Measurements from ENCODE around the gene TGM3.
A peak's percentile ranks its signal among the peaks of the same experiment; 100 is the strongest.

Gene TGM3

GRCh38 chr20:2314759-2315439 is 19.1 kb downstream of the TGM3 start:
- WGBS, 2 donors (ENCODE audit: extremely low coverage in 2 of 2, insufficient read length in 2 of 2, insufficient replicate concordance in 1 of 2): no CpG with 5 or more reads among the region's 8 CpGs
- Histone ChIP-seq H3K27ac (replicated peaks; ENCODE audit: low read length) (no peak overlapping the region), H3K36me3 (replicated peaks in 1 of 2; ENCODE audit: control insufficient read depth in 2 of 2, insufficient read depth in 2 of 2, low read length in 2 of 2) (no peaks in the 10 kb centered on the region), H3K4me3 (ENCODE audit: low read length in 2 of 2) (no peak overlapping the region), H3K79me1 (ENCODE audit: low read depth, low read length) (no peaks in the 10 kb centered on the region), H3K9ac (ENCODE audit: low read depth, low read length, poor library complexity) (no peak overlapping the region), H4K8ac (ENCODE audit: low read depth, low read length) (no peak overlapping the region), H3K18ac (ENCODE audit: low read length) (peak overlapping the region; percentile 44), H2BK12ac (ENCODE audit: low read length) (no peak overlapping the region), H4K91ac (ENCODE audit: low read depth, low read length, poor library complexity) (no peak overlapping the region), H3K4ac (ENCODE audit: low read length) (no peak overlapping the region), H3K4me2 (ENCODE audit: insufficient read depth, low read length, poor library complexity, severe bottlenecking) (no peak overlapping the region), H3K27me3 (ENCODE audit: control insufficient read depth in 3 of 3, insufficient read depth in 3 of 3, low read depth in 1 of 3, low read length in 3 of 3) (no peaks in the 10 kb centered on the region), H3K9me3 (replicated peaks in 1 of 2; ENCODE audit: control insufficient read depth in 2 of 2, insufficient read depth in 1 of 2, low read depth in 1 of 2, low read length in 2 of 2) (no peaks in the 10 kb centered on the region), H2BK120ac (ENCODE audit: low read depth, low read length) (no peak overlapping the region), H2AK5ac (ENCODE audit: low read depth, low read length) (no peak overlapping the region), H3K23ac (ENCODE audit: low read depth, low read length, poor library complexity) (no peak overlapping the region), H3K14ac (ENCODE audit: low read length) (no peak overlapping the region), H2AFZ (ENCODE audit: low read length) (no peak overlapping the region), H2BK5ac (ENCODE audit: low read length) (no peak overlapping the region), H3K4me1 (ENCODE audit: control insufficient read depth in 2 of 2, insufficient read depth in 1 of 2, low read depth in 1 of 2, low read length in 2 of 2) (peaks cover 0 to 12% of the 10 kb centered on the region in 2 donors), H2BK15ac (ENCODE audit: low read length) (no peak overlapping the region)
- no peak for DNase-seq (ENCODE audit: low spot score)

DNA sequence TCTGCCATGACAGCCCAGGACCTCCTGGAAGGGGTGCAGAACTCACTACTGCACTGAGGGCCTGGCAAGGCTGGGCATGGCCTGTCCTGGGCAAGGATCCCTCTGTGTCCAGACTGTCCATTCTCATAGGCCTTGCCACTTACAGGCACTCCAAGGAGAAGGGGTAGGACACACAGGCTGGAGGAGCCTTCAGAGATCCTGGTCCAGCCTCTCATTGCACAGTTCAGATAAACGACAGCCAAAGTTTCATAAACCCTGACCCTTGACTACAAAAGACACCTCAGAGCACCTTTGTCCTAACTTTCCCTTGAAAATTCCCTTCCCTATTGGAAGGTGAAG is 19.6 kb downstream of the TGM3 start:
- peak overlapping the region; percentile 44 for H3K18ac ChIP-seq (ENCODE audit: low read length)
- DNase-seq (ENCODE audit: low spot score): no peak

DNA sequence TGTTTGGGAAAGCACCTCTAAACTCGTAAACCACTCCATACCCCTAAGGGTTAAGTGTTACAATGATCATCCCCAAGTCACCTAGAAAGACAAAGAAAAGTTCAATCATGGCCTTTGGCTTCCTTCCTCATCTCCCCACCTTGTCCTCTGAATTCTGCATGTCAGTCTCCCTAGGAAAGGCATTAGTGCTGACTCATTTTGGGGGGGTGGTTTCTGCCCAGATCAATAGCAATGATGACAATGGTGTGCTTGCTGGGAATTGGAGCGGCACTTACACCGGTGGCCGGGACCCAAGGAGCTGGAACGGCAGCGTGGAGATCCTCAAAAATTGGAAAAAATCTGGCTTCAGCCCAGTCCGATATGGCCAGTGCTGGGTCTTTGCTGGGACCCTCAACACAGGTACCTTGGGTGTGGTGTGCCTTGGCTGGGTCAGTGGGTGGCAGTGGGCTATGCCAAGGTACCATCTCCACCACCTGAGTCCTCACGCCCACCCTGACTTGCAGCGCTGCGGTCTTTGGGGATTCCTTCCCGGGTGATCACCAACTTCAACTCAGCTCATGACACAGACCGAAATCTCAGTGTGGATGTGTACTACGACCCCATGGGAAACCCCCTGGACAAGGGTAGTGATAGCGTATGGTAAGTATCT is 21.2 kb downstream of the TGM3 start:
- H2AFZ ChIP-seq (ENCODE audit: low read length): no peak overlapping the region
- no peak overlapping the region for H2BK120ac ChIP-seq (ENCODE audit: low read depth, low read length)
- H2BK5ac ChIP-seq (ENCODE audit: low read length): no peak overlapping the region
- no peak overlapping the region for H4K8ac ChIP-seq (ENCODE audit: low read depth, low read length)
- H3K4me3 ChIP-seq (ENCODE audit: low read length in 2 of 2): no peak overlapping the region
- no peak overlapping the region for H3K27ac ChIP-seq (replicated peaks; ENCODE audit: low read length)
- no peak overlapping the region for H4K91ac ChIP-seq (ENCODE audit: low read depth, low read length, poor library complexity)
- H3K14ac ChIP-seq (ENCODE audit: low read length): no peak overlapping the region
- H3K27me3 ChIP-seq (ENCODE audit: control insufficient read depth in 3 of 3, insufficient read depth in 3 of 3, low read depth in 1 of 3, low read length in 3 of 3): peaks cover 0 to 8% (median 0%) of the 10 kb centered on the region in 3 experiments
- no peak overlapping the region for H2BK12ac ChIP-seq (ENCODE audit: low read length)
- no peaks in the 10 kb centered on the region for H3K79me1 ChIP-seq (ENCODE audit: low read depth, low read length)
- no peak for DNase-seq (ENCODE audit: low spot score)
- H3K36me3 ChIP-seq (replicated peaks in 1 of 2; ENCODE audit: control insufficient read depth in 2 of 2, insufficient read depth in 2 of 2, low read length in 2 of 2): no peaks in the 10 kb centered on the region
- no peak overlapping the region for H3K4me2 ChIP-seq (ENCODE audit: insufficient read depth, low read length, poor library complexity, severe bottlenecking)
- H2BK15ac ChIP-seq (ENCODE audit: low read length): no peak overlapping the region
- peaks cover 0 to 12% of the 10 kb centered on the region in 2 donors for H3K4me1 ChIP-seq (ENCODE audit: control insufficient read depth in 2 of 2, insufficient read depth in 1 of 2, low read depth in 1 of 2, low read length in 2 of 2)
- no CpG with 5 or more reads among the region's 14 CpGs for WGBS, 2 donors (ENCODE audit: extremely low coverage in 2 of 2, insufficient read length in 2 of 2, insufficient replicate concordance in 1 of 2)
- H3K18ac ChIP-seq (ENCODE audit: low read length): no peak overlapping the region
- H3K9me3 ChIP-seq (replicated peaks in 1 of 2; ENCODE audit: control insufficient read depth in 2 of 2, insufficient read depth in 1 of 2, low read depth in 1 of 2, low read length in 2 of 2): no peaks in the 10 kb centered on the region
- H3K9ac ChIP-seq (ENCODE audit: low read depth, low read length, poor library complexity): no peak overlapping the region
- no peak overlapping the region for H2AK5ac ChIP-seq (ENCODE audit: low read depth, low read length)
- H3K23ac ChIP-seq (ENCODE audit: low read depth, low read length, poor library complexity): no peak overlapping the region
- no peak overlapping the region for H3K4ac ChIP-seq (ENCODE audit: low read length)

More for the DNA sequence above, 19.6 kb downstream of the TGM3 start:
- no peak overlapping the region for H4K8ac ChIP-seq (ENCODE audit: low read depth, low read length)
- H3K9me3 ChIP-seq (replicated peaks in 1 of 2; ENCODE audit: control insufficient read depth in 2 of 2, insufficient read depth in 1 of 2, low read depth in 1 of 2, low read length in 2 of 2): no peaks in the 10 kb centered on the region
- H2AK5ac ChIP-seq (ENCODE audit: low read depth, low read length): no peak overlapping the region
- no peak overlapping the region for H2BK120ac ChIP-seq (ENCODE audit: low read depth, low read length)
- no peak overlapping the region for H3K14ac ChIP-seq (ENCODE audit: low read length)
- no peaks in the 10 kb centered on the region for H3K79me1 ChIP-seq (ENCODE audit: low read depth, low read length)
- H3K4me3 ChIP-seq (ENCODE audit: low read length in 2 of 2): no peak overlapping the region
- WGBS, 2 donors (ENCODE audit: extremely low coverage in 2 of 2, insufficient read length in 2 of 2, insufficient replicate concordance in 1 of 2): no CpG with 5 or more reads among the region's 1 CpG
- H3K23ac ChIP-seq (ENCODE audit: low read depth, low read length, poor library complexity): no peak overlapping the region
- H3K9ac ChIP-seq (ENCODE audit: low read depth, low read length, poor library complexity): no peak overlapping the region
- H3K4me1 ChIP-seq (ENCODE audit: control insufficient read depth in 2 of 2, insufficient read depth in 1 of 2, low read depth in 1 of 2, low read length in 2 of 2): peaks cover 0 to 12% of the 10 kb centered on the region in 2 donors
- H2BK15ac ChIP-seq (ENCODE audit: low read length): no peak overlapping the region
- no peak overlapping the region for H3K4ac ChIP-seq (ENCODE audit: low read length)
- H3K36me3 ChIP-seq (replicated peaks in 1 of 2; ENCODE audit: control insufficient read depth in 2 of 2, insufficient read depth in 2 of 2, low read length in 2 of 2): no peaks in the 10 kb centered on the region
- H3K27me3 ChIP-seq (ENCODE audit: control insufficient read depth in 3 of 3, insufficient read depth in 3 of 3, low read depth in 1 of 3, low read length in 3 of 3): no peaks in the 10 kb centered on the region
- no peak overlapping the region for H2BK5ac ChIP-seq (ENCODE audit: low read length)
- no peak overlapping the region for H4K91ac ChIP-seq (ENCODE audit: low read depth, low read length, poor library complexity)
- H3K27ac ChIP-seq (replicated peaks; ENCODE audit: low read length): no peak overlapping the region
- H2AFZ ChIP-seq (ENCODE audit: low read length): no peak overlapping the region
- no peak overlapping the region for H2BK12ac ChIP-seq (ENCODE audit: low read length)
- H3K4me2 ChIP-seq (ENCODE audit: insufficient read depth, low read length, poor library complexity, severe bottlenecking): no peak overlapping the region

DNA sequence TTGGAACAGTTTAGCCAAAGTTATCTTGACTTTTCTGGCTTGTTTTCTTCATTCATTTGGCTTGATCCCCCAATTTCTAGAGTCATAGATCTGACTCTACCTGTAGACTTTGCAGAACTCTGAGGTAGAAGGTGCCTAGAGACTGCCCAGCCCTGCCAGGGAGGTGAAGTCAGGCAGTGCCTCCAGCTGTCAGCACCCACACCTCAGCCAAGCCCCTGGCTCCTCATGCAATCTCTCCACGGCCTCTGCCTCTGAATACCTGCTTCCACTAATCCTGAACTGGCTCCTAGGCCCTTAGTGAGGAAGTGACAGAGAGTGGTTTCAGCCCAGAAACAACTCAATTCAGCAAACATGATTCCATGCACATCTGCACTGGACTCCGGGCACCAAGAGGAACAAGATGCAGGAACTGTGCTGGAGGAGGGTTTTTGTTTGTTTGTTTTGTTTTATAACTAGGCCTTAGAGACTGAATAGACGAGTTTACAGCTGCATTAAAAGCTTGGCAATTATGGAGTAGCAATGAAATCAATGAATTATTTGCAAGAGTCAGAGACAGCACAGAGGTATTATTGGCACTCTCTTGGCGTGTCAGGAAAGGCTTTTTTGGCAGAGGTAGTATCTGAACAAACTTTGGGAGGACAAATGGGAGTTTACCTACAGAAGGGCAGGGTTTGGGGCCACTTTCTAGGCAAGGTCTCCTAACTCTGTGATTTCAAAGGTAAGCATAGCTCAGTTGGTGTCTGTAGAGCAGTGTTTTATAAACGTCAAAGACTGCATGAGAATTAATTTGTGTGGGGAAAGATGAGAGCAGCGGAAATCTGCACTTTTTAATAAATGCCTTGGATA is 25.2 kb downstream of the TGM3 start:
- H3K27ac ChIP-seq (replicated peaks; ENCODE audit: low read length): no peak overlapping the region
- H3K9me3 ChIP-seq (replicated peaks in 1 of 2; ENCODE audit: control insufficient read depth in 2 of 2, insufficient read depth in 1 of 2, low read depth in 1 of 2, low read length in 2 of 2): no peaks in the 10 kb centered on the region
- H4K8ac ChIP-seq (ENCODE audit: low read depth, low read length): no peak overlapping the region
- H3K27me3 ChIP-seq (ENCODE audit: control insufficient read depth in 3 of 3, insufficient read depth in 3 of 3, low read depth in 1 of 3, low read length in 3 of 3): peaks cover 0 to 8% (median 0%) of the 10 kb centered on the region in 3 experiments
- H3K36me3 ChIP-seq (replicated peaks in 1 of 2; ENCODE audit: control insufficient read depth in 2 of 2, insufficient read depth in 2 of 2, low read length in 2 of 2): no peaks in the 10 kb centered on the region
- no peak overlapping the region for H3K4me3 ChIP-seq (ENCODE audit: low read length in 2 of 2)
- H3K4me2 ChIP-seq (ENCODE audit: insufficient read depth, low read length, poor library complexity, severe bottlenecking): no peak overlapping the region
- H2BK5ac ChIP-seq (ENCODE audit: low read length): no peak overlapping the region
- no peak overlapping the region for H4K91ac ChIP-seq (ENCODE audit: low read depth, low read length, poor library complexity)
- no peak overlapping the region for H2BK12ac ChIP-seq (ENCODE audit: low read length)
- WGBS, 2 donors (ENCODE audit: extremely low coverage in 2 of 2, insufficient read length in 2 of 2, insufficient replicate concordance in 1 of 2): no CpG with 5 or more reads among the region's 6 CpGs
- H3K9ac ChIP-seq (ENCODE audit: low read depth, low read length, poor library complexity): no peak overlapping the region
- no peak overlapping the region for H2AK5ac ChIP-seq (ENCODE audit: low read depth, low read length)
- H2BK120ac ChIP-seq (ENCODE audit: low read depth, low read length): no peak overlapping the region
- H3K79me1 ChIP-seq (ENCODE audit: low read depth, low read length): no peaks in the 10 kb centered on the region
- no peak overlapping the region for H3K14ac ChIP-seq (ENCODE audit: low read length)
- no peak overlapping the region for H2BK15ac ChIP-seq (ENCODE audit: low read length)
- no peak overlapping the region for H2AFZ ChIP-seq (ENCODE audit: low read length)
- no peak for DNase-seq (ENCODE audit: low spot score)
- H3K4me1 ChIP-seq (ENCODE audit: control insufficient read depth in 2 of 2, insufficient read depth in 1 of 2, low read depth in 1 of 2, low read length in 2 of 2): peaks cover 0 to 6% of the 10 kb centered on the region in 2 donors
- H3K4ac ChIP-seq (ENCODE audit: low read length): no peak overlapping the region
- H3K18ac ChIP-seq (ENCODE audit: low read length): no peak overlapping the region
- no peak overlapping the region for H3K23ac ChIP-seq (ENCODE audit: low read depth, low read length, poor library complexity)
